T-helper 1 cell treated with Interleukin-12 subunit alpha and Interleukin-12 subunit beta and Interleukin-4 antibody, amounts not matched to agents 30 μg/mL and 1 μg/mL, for 36 hours (primary cell): ENCODE measurements around the gene CUBN.
"Not testable (repeated sequence)": the region's sequence is repeated elsewhere in the genome, so short reads cannot be mapped to it uniquely, and the experiment has no call there.

Source experiments
- H3K27ac Mint-ChIP-seq: one replicate; pipeline ENCODE4 v1.8.0; 2021; ENCODE audit warnings: mild to moderate bottlenecking, mixed read lengths
- H3K27me3 Mint-ChIP-seq: one replicate; pipeline ENCODE4 v1.8.0; 2021; ENCODE audit warnings: low read depth, mixed read lengths
- H3K36me3 Mint-ChIP-seq: one replicate; pipeline ENCODE4 v1.8.0; 2021; ENCODE audit warnings: low read depth, mixed read lengths
- H3K4me1 Mint-ChIP-seq: one replicate; pipeline ENCODE4 v1.8.0; 2021; ENCODE audit warnings: low read depth, mixed read lengths
- H3K4me3 Mint-ChIP-seq: one replicate; pipeline ENCODE4 v1.8.0; 2021; ENCODE audit warnings: mild to moderate bottlenecking, moderate library complexity, mixed read lengths
- H3K9me3 Mint-ChIP-seq: one replicate; pipeline ENCODE4 v1.8.0; 2021; ENCODE audit warnings: mixed read lengths

The CUBN gene

GRCh38 chr10:17021656-17022465 is 107.8 kb downstream of the CUBN start:
- Mint-ChIP-seq H3K36me3 (peaks cover 17% of the 10 kb centered on the region), H3K4me3 (no peak overlapping the region), H3K4me1 (peaks cover 33% of the 10 kb centered on the region), H3K27me3 (peaks cover 23% of the 10 kb centered on the region), H3K9me3 (peaks cover 16% of the 10 kb centered on the region), H3K27ac (no peak overlapping the region)

- H3K27ac Mint-ChIP-seq: no peak overlapping the region
These were observed 109.9 kb downstream of the CUBN start for GRCh38 chr10:17019696-17020095.

GRCh38 chr10:17013131-17013983 is 116.3 kb downstream of the CUBN start:
- Mint-ChIP-seq H3K27me3 (peaks cover 21% of the 10 kb centered on the region), H3K9me3 (peaks cover 13% of the 10 kb centered on the region), H3K27ac (peak overlapping the region; percentile 53), H3K4me3 (peak overlapping the region; percentile 9)
- not testable (repeated sequence) for H3K4me1 Mint-ChIP-seq, H3K36me3 Mint-ChIP-seq

More at GRCh38 chr10:17019696-17020095, 109.9 kb downstream of the CUBN start:
- H3K4me3 Mint-ChIP-seq: no peak overlapping the region
- peaks cover 16% of the 10 kb centered on the region for H3K9me3 Mint-ChIP-seq
- H3K36me3 Mint-ChIP-seq: peaks cover 13% of the 10 kb centered on the region
- H3K27me3 Mint-ChIP-seq: peaks cover 23% of the 10 kb centered on the region
- peaks cover 22% of the 10 kb centered on the region for H3K4me1 Mint-ChIP-seq

- not testable (repeated sequence) for H3K27ac Mint-ChIP-seq, H3K36me3 Mint-ChIP-seq, H3K4me1 Mint-ChIP-seq, H3K4me3 Mint-ChIP-seq
- peaks cover 21% of the 10 kb centered on the region for H3K27me3 Mint-ChIP-seq
- H3K9me3 Mint-ChIP-seq: peaks cover 13% of the 10 kb centered on the region
These were observed 116.9 kb downstream of the CUBN start for GRCh38 chr10:17012731-17013130.

GRCh38 chr10:17010363-17011145 is 119.1 kb downstream of the CUBN start:
- Mint-ChIP-seq H3K36me3 (peaks cover 2% of the 10 kb centered on the region), H3K4me3 (no peak overlapping the region), H3K27ac (no peak overlapping the region), H3K27me3 (peaks cover 40% of the 10 kb centered on the region), H3K4me1 (peaks cover 13% of the 10 kb centered on the region), H3K9me3 (peaks cover 7% of the 10 kb centered on the region)

GRCh38 chr10:17009212-17009700 is 120.4 kb downstream of the CUBN start:
- Mint-ChIP-seq H3K9me3 (peaks cover 7% of the 10 kb centered on the region), H3K27me3 (peaks cover 53% of the 10 kb centered on the region), H3K4me3 (no peak overlapping the region), H3K27ac (no peak overlapping the region), H3K36me3 (peaks cover 2% of the 10 kb centered on the region), H3K4me1 (peaks cover 18% of the 10 kb centered on the region)

- no peak overlapping the region for H3K4me3 Mint-ChIP-seq
- H3K27me3 Mint-ChIP-seq: peaks cover 49% of the 10 kb centered on the region
- peaks cover 3% of the 10 kb centered on the region for H3K9me3 Mint-ChIP-seq
- H3K36me3 Mint-ChIP-seq: no peaks in the 10 kb centered on the region
- H3K27ac Mint-ChIP-seq: no peak overlapping the region
- H3K4me1 Mint-ChIP-seq: peaks cover 25% of the 10 kb centered on the region
These were observed 122.2 kb downstream of the CUBN start for GRCh38 chr10:17007418-17007770.

- H3K4me3 Mint-ChIP-seq: no peak overlapping the region
- no peak overlapping the region for H3K27ac Mint-ChIP-seq
- peaks cover 3% of the 10 kb centered on the region for H3K9me3 Mint-ChIP-seq
- peaks cover 30% of the 10 kb centered on the region for H3K4me1 Mint-ChIP-seq
- peaks cover 53% of the 10 kb centered on the region for H3K27me3 Mint-ChIP-seq
- H3K36me3 Mint-ChIP-seq: no peaks in the 10 kb centered on the region
These were observed 122.8 kb downstream of the CUBN start for GRCh38 chr10:17006631-17007417.

- H3K4me3 Mint-ChIP-seq: no peak overlapping the region
- H3K27me3 Mint-ChIP-seq: peaks cover 53% of the 10 kb centered on the region
- peaks cover 37% of the 10 kb centered on the region for H3K4me1 Mint-ChIP-seq
- H3K9me3 Mint-ChIP-seq: no peaks in the 10 kb centered on the region
- H3K27ac Mint-ChIP-seq: no peak overlapping the region
- no peaks in the 10 kb centered on the region for H3K36me3 Mint-ChIP-seq
These were observed 123.7 kb downstream of the CUBN start for GRCh38 chr10:17005621-17006566.

- H3K9me3 Mint-ChIP-seq: no peaks in the 10 kb centered on the region
- peaks cover 63% of the 10 kb centered on the region for H3K27me3 Mint-ChIP-seq
- H3K4me3 Mint-ChIP-seq: no peak overlapping the region
- peaks cover 38% of the 10 kb centered on the region for H3K4me1 Mint-ChIP-seq
- no peaks in the 10 kb centered on the region for H3K36me3 Mint-ChIP-seq
- no peak overlapping the region for H3K27ac Mint-ChIP-seq
These were observed 124.7 kb downstream of the CUBN start for GRCh38 chr10:17004801-17005380.

- Mint-ChIP-seq H3K27ac (peak overlapping the region; percentile 28), H3K36me3 (peaks cover 2% of the 10 kb centered on the region), H3K9me3 (no peaks in the 10 kb centered on the region), H3K4me3 (no peak overlapping the region), H3K4me1 (peaks cover 41% of the 10 kb centered on the region), H3K27me3 (peaks cover 71% of the 10 kb centered on the region)
These were observed 125.8 kb downstream of the CUBN start for GRCh38 chr10:17003651-17004286.

GRCh38 chr10:17003151-17003550 is 126.5 kb downstream of the CUBN start:
- Mint-ChIP-seq H3K36me3 (peaks cover 2% of the 10 kb centered on the region), H3K27ac (peak overlapping the region; percentile 43), H3K4me3 (peak overlapping the region; percentile 11), H3K27me3 (peaks cover 72% of the 10 kb centered on the region), H3K4me1 (peaks cover 41% of the 10 kb centered on the region), H3K9me3 (no peaks in the 10 kb centered on the region)
